ENCODE data around the gene SEMA4G. TPM values are rescaled to one million over a fixed set of nuclear protein-coding genes. Genes with fewer than 3 reads are reported as not detected.

Gene SEMA4G, protein sequence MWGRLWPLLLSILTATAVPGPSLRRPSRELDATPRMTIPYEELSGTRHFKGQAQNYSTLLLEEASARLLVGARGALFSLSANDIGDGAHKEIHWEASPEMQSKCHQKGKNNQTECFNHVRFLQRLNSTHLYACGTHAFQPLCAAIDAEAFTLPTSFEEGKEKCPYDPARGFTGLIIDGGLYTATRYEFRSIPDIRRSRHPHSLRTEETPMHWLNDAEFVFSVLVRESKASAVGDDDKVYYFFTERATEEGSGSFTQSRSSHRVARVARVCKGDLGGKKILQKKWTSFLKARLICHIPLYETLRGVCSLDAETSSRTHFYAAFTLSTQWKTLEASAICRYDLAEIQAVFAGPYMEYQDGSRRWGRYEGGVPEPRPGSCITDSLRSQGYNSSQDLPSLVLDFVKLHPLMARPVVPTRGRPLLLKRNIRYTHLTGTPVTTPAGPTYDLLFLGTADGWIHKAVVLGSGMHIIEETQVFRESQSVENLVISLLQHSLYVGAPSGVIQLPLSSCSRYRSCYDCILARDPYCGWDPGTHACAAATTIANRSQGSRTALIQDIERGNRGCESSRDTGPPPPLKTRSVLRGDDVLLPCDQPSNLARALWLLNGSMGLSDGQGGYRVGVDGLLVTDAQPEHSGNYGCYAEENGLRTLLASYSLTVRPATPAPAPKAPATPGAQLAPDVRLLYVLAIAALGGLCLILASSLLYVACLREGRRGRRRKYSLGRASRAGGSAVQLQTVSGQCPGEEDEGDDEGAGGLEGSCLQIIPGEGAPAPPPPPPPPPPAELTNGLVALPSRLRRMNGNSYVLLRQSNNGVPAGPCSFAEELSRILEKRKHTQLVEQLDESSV
- total RNA-seq (2021; ENCODE audit: unreplicated experiment) (29.4 TPM), Bru-seq, nascent RNA (percentile 54 among the genes with signal in this experiment), BruChase-seq, experiment 1, labeled RNA remaining after a 6-hour chase (percentile 71 among the genes with signal in this experiment), BruChase-seq, experiment 2, labeled RNA remaining after a 2-hour chase (percentile 65 among the genes with signal in this experiment)
- polyA plus RNA-seq (2012), result 31.8 and 34.3 TPM in 2 replicates
- long read RNA-seq, transcript SEMA4G-212 (2 exons, 1,171 nt), result major isoform, 6 of 12 reads
- long read RNA-seq, partial matches to known transcripts, result 0 of 12 reads
- long read RNA-seq, other reads (novel, unspliced or antisense), result 5 of 12 reads

DNA sequence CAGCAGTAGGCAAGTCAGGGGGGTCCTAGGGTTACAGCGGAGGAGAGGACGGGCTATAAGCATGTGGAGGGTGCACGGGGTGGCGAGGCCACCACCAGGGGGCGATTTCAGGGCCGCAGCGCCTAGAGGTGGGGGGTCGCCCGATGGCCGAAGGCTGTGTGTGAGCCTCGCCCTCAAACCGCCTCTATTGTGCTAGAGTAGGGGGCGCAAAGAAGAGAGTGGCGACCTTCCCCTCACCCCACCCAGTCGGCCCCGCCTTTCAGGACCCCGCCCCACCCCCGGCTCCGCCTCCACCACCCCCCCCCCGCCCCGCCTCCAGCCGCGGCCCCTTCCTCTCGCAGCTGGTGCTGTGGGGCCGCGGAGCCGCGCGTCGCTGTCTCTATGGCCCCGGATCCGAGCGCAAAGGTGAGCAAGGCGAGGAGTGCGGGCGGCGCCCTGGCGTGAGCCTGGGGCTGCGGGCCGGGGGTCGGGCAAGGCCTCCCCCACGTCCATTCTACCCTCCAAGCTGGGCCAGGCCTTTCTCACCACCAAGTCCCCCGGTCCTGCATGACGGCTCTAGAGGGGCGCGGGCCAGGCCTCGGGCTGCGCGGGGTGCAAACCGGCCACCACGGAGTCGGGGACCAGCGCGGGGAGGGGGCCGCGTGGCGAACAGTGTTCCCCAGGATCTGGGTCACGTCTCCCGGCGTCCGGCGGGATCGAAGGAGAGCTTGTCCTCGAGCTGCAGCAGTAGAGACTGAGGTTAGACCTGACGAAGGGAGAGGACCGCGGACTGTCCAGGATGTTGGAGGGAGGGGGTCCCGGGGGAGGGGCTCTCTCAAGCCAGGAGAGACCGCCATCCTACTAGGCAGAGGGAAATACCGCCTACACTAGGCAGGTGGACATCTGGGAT, at the start of gene SEMA4G:
TSS of gene SEMA4G (plus strand) at position 318 of the 889 bp plus-strand sequence. CDS start 3,409 bp downstream, outside the sequence.
- H3K4me1 ChIP-seq (ENCODE audit: control insufficient read depth in 1 of 2, insufficient read depth in 2 of 2, low read length in 2 of 2), result peaks cover 7 to 32% of the 10 kb centered on the region in 2 experiments; a peak in 3 of 4 replicates
- ATAC-seq (peak; percentile 85), DNase-seq (ENCODE audit: low read depth, low spot score) (peak; percentile 21)
- peak within 1 kb of the TSS; percentile 40; the same call in 1 of the 2 replicates for H3K27ac ChIP-seq (ENCODE audit: low read depth, low read length)
- RAD21 ChIA-PET (ENCODE audit: low non-redundant PET in 1 of 2, low total read pairs in 2 of 2, uncharacterized antibody in 2 of 2, unreplicated experiment in 2 of 2), result interaction anchor here in 1 of 2 experiments (0.6 kb wide), 1 partner anchor 14 kb away, joined by 3 read pairs; no protein-coding TSS in a partner anchor
- H2AFZ ChIP-seq (ENCODE audit: low read depth, low read length, poor library complexity, severe bottlenecking), result peak within 1 kb of the TSS; percentile 91
- no peaks in the 10 kb centered on the region for H4K20me1 ChIP-seq (ENCODE audit: insufficient read depth)
- peak within 1 kb of the TSS; percentile 66 to 86 for H3K4me3 ChIP-seq (replicated peaks in 1 of 2; ENCODE audit: low read depth in 1 of 2, low read length in 2 of 2)
- peak within 1 kb of the TSS; percentile 75 for H3K9ac ChIP-seq (ENCODE audit: low read length)
- no peaks in the 10 kb centered on the region for H3K9me2 ChIP-seq (ENCODE audit: insufficient read depth)
- BruUV-seq (replicated peaks), result no TSS peak
- intact Hi-C loops (cut with micrococcal nuclease), result loop anchor here (1.0 kb wide), 1 partner anchor 44 kb away; no protein-coding TSS in a partner anchor
- peaks cover 0 to 5% of the 10 kb centered on the region in 2 experiments; a peak in 2 of 4 replicates for H3K36me3 ChIP-seq (ENCODE audit: control insufficient read depth in 1 of 2, insufficient read depth in 2 of 2, low read length in 2 of 2)
- H3K9me3 ChIP-seq (ENCODE audit: control insufficient read depth in 1 of 2, insufficient read depth in 1 of 2, low read depth in 1 of 2, low read length in 2 of 2), result no peaks in the 10 kb centered on the region
- H3K4me2 ChIP-seq (ENCODE audit: low read length), result peak within 1 kb of the TSS; percentile 98
- POLR2A ChIA-PET, result interaction anchor here (0.6 kb wide), 1 partner anchor 400 kb away, joined by 3 read pairs; no protein-coding TSS in a partner anchor
- no peaks in the 10 kb centered on the region for H3K27me3 ChIP-seq (ENCODE audit: insufficient read depth, low read length)
- CTCF ChIA-PET, result interaction anchor here (0.6 to 1.7 kb wide), 5 partner anchors 10 to 81 kb away, joined by 3 to 9 read pairs (median 4); no protein-coding TSS in a partner anchor
- no peaks in the 10 kb centered on the region for H3K79me2 ChIP-seq (ENCODE audit: insufficient read depth, low read length)
- TF ChIP-seq EZH2phosphoT487 (IDR thresholded peaks at IDR 0.05; ENCODE audit: borderline replicate concordance) (no peak), TCF7L2 (IDR thresholded peaks at IDR 0.05; ENCODE audit: borderline replicate concordance, extremely low read depth, insufficient read depth, insufficient read length) (no peak), ZFX (IDR thresholded peaks at IDR 0.05) (peak; percentile 64; the same call in 1 of the 2 replicates), POLR2A (IDR thresholded peaks at IDR 0.05; ENCODE audit: borderline replicate concordance, extremely low read depth, insufficient read depth, insufficient read length) (no peak), FOSL1 (IDR thresholded peaks at IDR 0.05; ENCODE audit: low read depth) (no peak), POLR2AphosphoS5 (IDR thresholded peaks at IDR 0.05; ENCODE audit: low read depth, low read length) (peak; percentile 50), CBX3 (IDR thresholded peaks at IDR 0.05; ENCODE audit: low read depth) (no peak), SP1 (IDR thresholded peaks at IDR 0.05; ENCODE audit: low read depth) (no peak), ELF1 (IDR thresholded peaks at IDR 0.05; ENCODE audit: borderline replicate concordance, low read depth) (no peak), SRF (IDR thresholded peaks at IDR 0.05; ENCODE audit: low read depth) (no peak), JUND (IDR thresholded peaks at IDR 0.05) (no peak), EGR1 (IDR thresholded peaks at IDR 0.05; ENCODE audit: low read depth) (no peak)
- TF ChIP-seq, protein P1, sequence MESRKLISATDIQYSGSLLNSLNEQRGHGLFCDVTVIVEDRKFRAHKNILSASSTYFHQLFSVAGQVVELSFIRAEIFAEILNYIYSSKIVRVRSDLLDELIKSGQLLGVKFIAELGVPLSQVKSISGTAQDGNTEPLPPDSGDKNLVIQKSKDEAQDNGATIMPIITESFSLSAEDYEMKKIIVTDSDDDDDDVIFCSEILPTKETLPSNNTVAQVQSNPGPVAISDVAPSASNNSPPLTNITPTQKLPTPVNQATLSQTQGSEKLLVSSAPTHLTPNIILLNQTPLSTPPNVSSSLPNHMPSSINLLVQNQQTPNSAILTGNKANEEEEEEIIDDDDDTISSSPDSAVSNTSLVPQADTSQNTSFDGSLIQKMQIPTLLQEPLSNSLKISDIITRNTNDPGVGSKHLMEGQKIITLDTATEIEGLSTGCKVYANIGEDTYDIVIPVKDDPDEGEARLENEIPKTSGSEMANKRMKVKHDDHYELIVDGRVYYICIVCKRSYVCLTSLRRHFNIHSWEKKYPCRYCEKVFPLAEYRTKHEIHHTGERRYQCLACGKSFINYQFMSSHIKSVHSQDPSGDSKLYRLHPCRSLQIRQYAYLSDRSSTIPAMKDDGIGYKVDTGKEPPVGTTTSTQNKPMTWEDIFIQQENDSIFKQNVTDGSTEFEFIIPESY (IDR thresholded peaks at IDR 0.05; ENCODE audit: extremely low read depth, insufficient replicate concordance, low read length), result no peak
- TF ChIP-seq, protein P2, sequence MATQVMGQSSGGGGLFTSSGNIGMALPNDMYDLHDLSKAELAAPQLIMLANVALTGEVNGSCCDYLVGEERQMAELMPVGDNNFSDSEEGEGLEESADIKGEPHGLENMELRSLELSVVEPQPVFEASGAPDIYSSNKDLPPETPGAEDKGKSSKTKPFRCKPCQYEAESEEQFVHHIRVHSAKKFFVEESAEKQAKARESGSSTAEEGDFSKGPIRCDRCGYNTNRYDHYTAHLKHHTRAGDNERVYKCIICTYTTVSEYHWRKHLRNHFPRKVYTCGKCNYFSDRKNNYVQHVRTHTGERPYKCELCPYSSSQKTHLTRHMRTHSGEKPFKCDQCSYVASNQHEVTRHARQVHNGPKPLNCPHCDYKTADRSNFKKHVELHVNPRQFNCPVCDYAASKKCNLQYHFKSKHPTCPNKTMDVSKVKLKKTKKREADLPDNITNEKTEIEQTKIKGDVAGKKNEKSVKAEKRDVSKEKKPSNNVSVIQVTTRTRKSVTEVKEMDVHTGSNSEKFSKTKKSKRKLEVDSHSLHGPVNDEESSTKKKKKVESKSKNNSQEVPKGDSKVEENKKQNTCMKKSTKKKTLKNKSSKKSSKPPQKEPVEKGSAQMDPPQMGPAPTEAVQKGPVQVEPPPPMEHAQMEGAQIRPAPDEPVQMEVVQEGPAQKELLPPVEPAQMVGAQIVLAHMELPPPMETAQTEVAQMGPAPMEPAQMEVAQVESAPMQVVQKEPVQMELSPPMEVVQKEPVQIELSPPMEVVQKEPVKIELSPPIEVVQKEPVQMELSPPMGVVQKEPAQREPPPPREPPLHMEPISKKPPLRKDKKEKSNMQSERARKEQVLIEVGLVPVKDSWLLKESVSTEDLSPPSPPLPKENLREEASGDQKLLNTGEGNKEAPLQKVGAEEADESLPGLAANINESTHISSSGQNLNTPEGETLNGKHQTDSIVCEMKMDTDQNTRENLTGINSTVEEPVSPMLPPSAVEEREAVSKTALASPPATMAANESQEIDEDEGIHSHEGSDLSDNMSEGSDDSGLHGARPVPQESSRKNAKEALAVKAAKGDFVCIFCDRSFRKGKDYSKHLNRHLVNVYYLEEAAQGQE (IDR thresholded peaks at IDR 0.05; ENCODE audit: low read depth), result no peak
- TF ChIP-seq, protein P3, sequence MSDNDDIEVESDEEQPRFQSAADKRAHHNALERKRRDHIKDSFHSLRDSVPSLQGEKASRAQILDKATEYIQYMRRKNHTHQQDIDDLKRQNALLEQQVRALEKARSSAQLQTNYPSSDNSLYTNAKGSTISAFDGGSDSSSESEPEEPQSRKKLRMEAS (IDR thresholded peaks at IDR 0.05), result peak; percentile 69; the same call in 1 of the 2 replicates

Data from HCT116 (cell line).